MCF 10A (cell line): ENCODE data around the gene RAPGEF5. TPM values are rescaled to one million over a fixed set of nuclear protein-coding genes. Genes with fewer than 3 reads are reported as not detected.

Experiments
- BruUV-seq: library from RNA; stranded (reverse); fragments of 400-500 nt; replicated peaks from 2 replicates; lab custom pipeline; 2021; lab: Mats Ljungman, UMichigan
- CTCF ChIA-PET: fragments of 300-600 bp; sonication (Branson Sonifier 250); formaldehyde crosslinking; extraction: SDS; loops from one replicate; lab custom pipeline; 2021; ENCODE audit warnings: antibody characterized with exemption, inconsistent platforms; lab: Yijun Ruan, JAX
- POLR2A ChIA-PET: fragments of 300-600, 350-650 bp; sonication (Branson Sonifier 250); formaldehyde crosslinking; extraction: SDS; loops from one replicate; lab custom pipeline; 2020; ENCODE audit warnings: antibody characterized with exemption, inconsistent platforms; lab: Yijun Ruan, JAX
- DNase-seq: peaks from one replicate; pipeline ENCODE4 v3.0.0-alpha.2; 2018; ENCODE audit not compliant: unreplicated experiment
- H3K27ac Mint-ChIP-seq: one replicate; pipeline ENCODE4 v1.8.0; 2022; ENCODE audit warnings: mild to moderate bottlenecking, low read depth, mixed read lengths; ENCODE audit not compliant: unreplicated experiment
- H3K27me3 Mint-ChIP-seq: one replicate; pipeline ENCODE4 v1.8.0; 2022; ENCODE audit warnings: mixed read lengths; ENCODE audit not compliant: insufficient read depth, unreplicated experiment
- H3K36me3 Mint-ChIP-seq: one replicate; pipeline ENCODE4 v1.8.0; 2022; ENCODE audit warnings: mild to moderate bottlenecking, moderate library complexity, mixed read lengths; ENCODE audit not compliant: insufficient read depth, unreplicated experiment
- H3K4me1 Mint-ChIP-seq: one replicate; pipeline ENCODE4 v1.8.0; 2022; ENCODE audit warnings: mixed read lengths; ENCODE audit not compliant: insufficient read depth, unreplicated experiment
- H3K4me3 Mint-ChIP-seq: one replicate; pipeline ENCODE4 v1.8.0; 2022; ENCODE audit warnings: mild to moderate bottlenecking, moderate library complexity, mixed read lengths; ENCODE audit not compliant: unreplicated experiment
- H3K9me3 Mint-ChIP-seq: one replicate; pipeline ENCODE4 v1.8.0; 2022; ENCODE audit warnings: mixed read lengths; ENCODE audit not compliant: unreplicated experiment
- CTCF ChIP-seq: fragments of 200-600 bp; IDR thresholded peaks from one replicate; pipeline ENCODE4 v1.8.0; 2022; ENCODE audit warnings: antibody characterized with exemption, mild to moderate bottlenecking; ENCODE audit not compliant: unreplicated experiment
- intact Hi-C: fragments of 100-400 bp; cut with micrococcal nuclease; formaldehyde crosslinking; loops from 2 replicates; pipeline ENCODE4 v1.14.1; 2022
- total RNA-seq: library from RNA; stranded (reverse); gene quantifications from 2 replicates; pipeline ENCODE4 v1.2.3, GENCODE V29; 2022

Gene RAPGEF5
- total RNA-seq, 1 experiment from 2014 or later, result 1.9 TPM

DNA sequence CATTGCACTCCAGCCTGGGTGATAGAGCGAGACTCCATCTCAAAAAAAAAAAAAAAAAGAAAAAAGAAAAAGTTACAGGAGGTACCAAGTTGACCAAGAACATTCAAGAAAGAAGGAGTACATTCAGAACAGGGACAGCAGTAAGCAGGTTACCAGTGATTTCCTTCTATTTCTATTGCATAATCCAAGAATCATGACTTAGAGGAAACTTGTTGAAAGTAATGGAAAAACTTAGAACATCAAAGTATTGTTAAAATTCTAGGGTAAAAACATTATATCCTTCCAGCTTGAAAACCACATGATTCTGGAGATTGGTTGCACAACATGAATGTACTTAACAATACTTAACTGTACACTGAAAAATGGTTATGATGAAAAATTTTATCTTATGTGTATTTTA lies 25.2 kb downstream of the RAPGEF5 start:
- intact Hi-C loops, result no loop called here
- Mint-ChIP-seq H3K36me3 (no peaks in the 10 kb centered on the region), H3K4me3 (no peak overlapping the region), H3K27ac (no peak overlapping the region), H3K27me3 (no peaks in the 10 kb centered on the region), H3K9me3 (no peaks in the 10 kb centered on the region), H3K4me1 (peaks cover 9% of the 10 kb centered on the region)
- no peak for TF ChIP-seq CTCF
- CTCF ChIA-PET, result interaction anchor here (0.5 to 1.2 kb wide), 4 partner anchors 26 to 222 kb away, joined by 3 to 4 read pairs (median 3); no protein-coding TSS in a partner anchor
- DNase-seq, result no peak
- POLR2A ChIA-PET, result interaction anchor here (0.8 to 1.6 kb wide), 2 partner anchors 26 to 54 kb away, joined by 3 to 11 read pairs; partner anchors contain the start of gene RAPGEF5
- no TSS peak for BruUV-seq

DNA sequence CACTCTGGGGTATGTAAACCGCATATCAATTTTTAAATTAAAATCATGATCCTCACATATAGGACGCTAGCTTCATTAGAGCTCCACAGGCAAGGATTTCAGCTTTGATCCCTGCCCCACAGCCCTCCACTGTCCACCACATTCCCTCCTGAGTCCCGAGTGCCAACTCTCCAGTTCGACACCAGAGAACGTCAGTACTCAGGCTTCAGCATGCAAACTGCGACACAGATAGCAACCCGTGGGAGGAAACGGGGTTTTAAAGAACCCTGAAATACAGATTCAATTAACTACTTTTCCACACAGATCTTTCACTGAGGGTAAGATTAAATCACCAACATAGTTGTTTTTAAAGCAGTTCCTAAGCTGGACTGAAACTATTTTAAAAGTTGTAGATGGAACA lies 26.1 kb downstream of the RAPGEF5 start:
- intact Hi-C loops, result no loop called here
- peaks cover 9% of the 10 kb centered on the region for H3K4me1 Mint-ChIP-seq

DNA sequence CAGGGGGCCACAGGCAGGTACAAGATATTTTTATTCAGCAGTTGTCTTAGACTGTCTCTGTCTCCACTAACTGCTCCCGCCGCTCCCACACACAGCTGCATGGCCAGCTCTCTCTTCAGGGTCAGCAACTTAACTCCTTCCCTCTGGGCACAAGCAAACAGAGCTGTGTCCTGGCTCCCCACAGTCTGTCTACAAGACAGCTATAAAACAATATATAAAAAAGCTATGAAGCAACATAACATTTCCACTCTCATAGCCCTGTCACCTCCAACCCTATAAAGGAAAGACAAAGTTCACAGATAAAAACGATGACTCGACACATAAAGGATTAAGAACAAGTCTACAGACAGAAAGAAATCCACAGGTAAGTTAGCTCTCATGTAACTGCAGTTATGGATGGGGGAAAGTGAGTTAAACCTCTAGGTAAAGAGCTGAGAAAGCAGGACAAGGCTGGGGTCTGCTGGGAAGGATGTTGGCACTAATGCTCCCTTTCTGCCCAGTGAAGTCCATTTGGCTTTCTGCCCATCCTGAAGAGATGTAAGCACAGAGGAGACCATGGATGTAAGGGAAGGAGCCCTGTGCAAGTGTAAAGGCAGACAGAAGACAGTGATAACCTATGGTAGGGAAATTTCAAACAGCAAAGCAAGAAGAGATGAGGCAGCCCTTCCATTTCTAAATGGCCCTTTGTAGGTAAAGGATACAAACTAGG lies 27.0 kb downstream of the RAPGEF5 start:
- no TSS peak for BruUV-seq
- intact Hi-C loops, result no loop called here
- no peak overlapping the region for H3K4me3 Mint-ChIP-seq
- peaks cover 9% of the 10 kb centered on the region for H3K4me1 Mint-ChIP-seq
- ChIA-PET POLR2A (interaction anchor here (0.6 to 1.0 kb wide), 2 partner anchors 7 to 46 kb away, joined by 3 read pairs; no protein-coding TSS in a partner anchor), CTCF (no interaction called here)
- TF ChIP-seq CTCF, result no peak
- no peaks in the 10 kb centered on the region for H3K36me3 Mint-ChIP-seq
- no peak overlapping the region for H3K27ac Mint-ChIP-seq
- DNase-seq, result no peak
- no peaks in the 10 kb centered on the region for H3K9me3 Mint-ChIP-seq
- H3K27me3 Mint-ChIP-seq, result no peaks in the 10 kb centered on the region

More for the DNA sequence above, 26.1 kb downstream of the RAPGEF5 start:
- no peaks in the 10 kb centered on the region for H3K36me3 Mint-ChIP-seq
- POLR2A ChIA-PET, result interaction anchor here (1.0 kb wide), 1 partner anchor 8 kb away, joined by 3 read pairs; no protein-coding TSS in a partner anchor
- CTCF ChIA-PET, result no interaction called here
- TF ChIP-seq CTCF, result no peak
- no TSS peak for BruUV-seq
- no peak overlapping the region for H3K4me3 Mint-ChIP-seq
- DNase-seq, result no peak
- H3K27me3 Mint-ChIP-seq, result no peaks in the 10 kb centered on the region
- no peak overlapping the region for H3K27ac Mint-ChIP-seq
- H3K9me3 Mint-ChIP-seq, result no peaks in the 10 kb centered on the region

DNA sequence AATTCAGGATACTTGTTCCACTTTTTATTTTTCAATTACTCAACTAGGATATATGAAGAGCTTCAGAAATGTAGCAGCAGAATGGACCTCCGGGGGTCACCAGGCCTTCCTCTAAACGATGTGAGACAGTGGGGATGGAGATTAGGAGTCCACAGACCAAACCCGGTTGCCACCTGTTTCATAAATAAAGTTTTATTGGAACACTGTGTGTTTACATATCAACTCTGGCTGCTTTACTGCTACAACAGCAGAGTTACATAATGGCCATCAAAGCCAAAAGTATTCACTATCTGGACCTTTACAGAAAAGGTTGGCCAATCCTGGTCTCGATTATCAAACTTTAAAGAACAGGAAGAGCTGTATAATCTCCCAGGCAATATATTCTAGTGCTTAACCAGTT lies 30.8 kb downstream of the RAPGEF5 start:
- Mint-ChIP-seq H3K4me3 (no peak overlapping the region), H3K27me3 (no peaks in the 10 kb centered on the region), H3K9me3 (no peaks in the 10 kb centered on the region), H3K4me1 (no peaks in the 10 kb centered on the region), H3K27ac (no peak overlapping the region), H3K36me3 (no peaks in the 10 kb centered on the region)
- no TSS peak for BruUV-seq
- TF ChIP-seq CTCF, result no peak
- intact Hi-C loops, result no loop called here
- ChIA-PET POLR2A (interaction anchor here (0.6 kb wide), 1 partner anchor 899 kb away, joined by 3 read pairs; no protein-coding TSS in a partner anchor), CTCF (interaction anchor here (1.0 to 1.1 kb wide), 2 partner anchors 9 to 10 kb away, joined by 3 read pairs; no protein-coding TSS in a partner anchor)
- DNase-seq, result no peak
